Ascending aorta (tissue), 2 donors: Measurements from ENCODE around the gene IFNA2. TPM values are rescaled to one million over a fixed set of nuclear protein-coding genes. Genes with fewer than 3 reads are reported as not detected.
"Not testable (repeated sequence)": the region's sequence is repeated elsewhere in the genome, so short reads cannot be mapped to it uniquely, and the experiment has no call there.

Experiments used
- DNase-seq, 2 donors: peaks; one replicate each; pipeline ENCODE4 v3.0.0-alpha.2; 2019; ENCODE audit warnings: low spot score in 2 of 2
- H3K27ac ChIP-seq, 2 donors: fragments of 200-600 bp; sonication (generic); one replicate each; pipeline ENCODE4 v1.5.1; 2016 to 2017; ENCODE audit warnings: mild to moderate bottlenecking in 1 of 2
- H3K27me3 ChIP-seq: fragments of 200-600 bp; sonication (generic); one replicate; pipeline ENCODE4 v1.5.1; 2017
- H3K36me3 ChIP-seq, 2 donors: fragments of 200-600 bp; sonication (generic); one replicate each; pipeline ENCODE4 v1.5.1; 2016
- H3K4me1 ChIP-seq, 2 donors: fragments of 200-600 bp; sonication (generic); one replicate each; pipeline ENCODE4 v1.5.1; 2016 to 2017; ENCODE audit warnings: mild to moderate bottlenecking in 1 of 2
- H3K4me3 ChIP-seq, 2 donors: fragments of 200-600 bp; sonication (generic); one replicate each; pipeline ENCODE4 v1.5.1; 2016 to 2017; ENCODE audit warnings: mild to moderate bottlenecking in 1 of 2
- H3K9me3 ChIP-seq, 2 donors: fragments of 200-600 bp; sonication (generic); one replicate each; pipeline ENCODE4 v1.5.1; 2016
- intact Hi-C: fragments of 100-400 bp; cut with DNase I; formaldehyde crosslinking; loops from one replicate; pipeline ENCODE4 v1.15.1; 2023
- total RNA-seq: library from RNA; depleted of rRNA; stranded (reverse); fragments of >200 nt; gene quantifications from one replicate; pipeline ENCODE4 v1.1.0, GENCODE V29; 2016
- TF ChIP-seq, protein P1 (sequence below), 3 experiments: fragments of 200-600 bp in 2 of 3; fragments of 450-650 bp in 1 of 3; sonication (generic) in 2 of 3; IDR thresholded peaks; one replicate each; pipeline ENCODE4 v1.5.1; 2016 to 2019; ENCODE audit warnings: antibody characterized with exemption in 3 of 3, mild to moderate bottlenecking in 1 of 3, moderate library complexity in 1 of 3

The IFNA2 gene
- total RNA-seq, 1 donor from 2014 or later, result not detected

DNA sequence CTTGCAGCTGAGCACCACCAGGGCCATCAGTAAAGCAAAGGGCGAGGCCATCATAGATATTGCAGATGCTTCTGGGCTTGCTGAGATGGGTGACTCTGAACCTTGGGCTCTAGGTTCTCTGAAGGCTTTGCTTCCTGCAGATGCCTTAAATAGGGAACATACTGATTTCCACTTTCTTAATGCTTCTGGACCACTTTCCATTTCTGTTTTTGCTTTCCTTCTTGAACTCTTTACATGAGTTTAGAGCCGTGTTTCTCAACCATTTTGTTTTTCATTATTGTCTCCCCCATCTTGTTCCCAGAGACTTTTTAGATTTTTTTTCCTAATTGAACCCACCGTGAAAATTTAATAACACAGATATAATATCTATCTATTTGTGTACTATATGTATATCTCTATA lies 17.2 kb downstream of the IFNA2 start, which contains the start of gene IFNA13:
IFNA13 (minus strand) TSS at position 101 of the 400 bp plus-strand sequence; CDS start at position 54, 47 bp downstream.
- H3K9me3 ChIP-seq, result no peaks in the 10 kb centered on the region
- no peaks in the 10 kb centered on the region for H3K4me1 ChIP-seq
- no peaks in the 10 kb centered on the region for H3K36me3 ChIP-seq
- H3K27ac ChIP-seq, result no peak within 1 kb of the TSS
- DNase-seq, result no peak
- TF ChIP-seq, protein P1, sequence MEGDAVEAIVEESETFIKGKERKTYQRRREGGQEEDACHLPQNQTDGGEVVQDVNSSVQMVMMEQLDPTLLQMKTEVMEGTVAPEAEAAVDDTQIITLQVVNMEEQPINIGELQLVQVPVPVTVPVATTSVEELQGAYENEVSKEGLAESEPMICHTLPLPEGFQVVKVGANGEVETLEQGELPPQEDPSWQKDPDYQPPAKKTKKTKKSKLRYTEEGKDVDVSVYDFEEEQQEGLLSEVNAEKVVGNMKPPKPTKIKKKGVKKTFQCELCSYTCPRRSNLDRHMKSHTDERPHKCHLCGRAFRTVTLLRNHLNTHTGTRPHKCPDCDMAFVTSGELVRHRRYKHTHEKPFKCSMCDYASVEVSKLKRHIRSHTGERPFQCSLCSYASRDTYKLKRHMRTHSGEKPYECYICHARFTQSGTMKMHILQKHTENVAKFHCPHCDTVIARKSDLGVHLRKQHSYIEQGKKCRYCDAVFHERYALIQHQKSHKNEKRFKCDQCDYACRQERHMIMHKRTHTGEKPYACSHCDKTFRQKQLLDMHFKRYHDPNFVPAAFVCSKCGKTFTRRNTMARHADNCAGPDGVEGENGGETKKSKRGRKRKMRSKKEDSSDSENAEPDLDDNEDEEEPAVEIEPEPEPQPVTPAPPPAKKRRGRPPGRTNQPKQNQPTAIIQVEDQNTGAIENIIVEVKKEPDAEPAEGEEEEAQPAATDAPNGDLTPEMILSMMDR (IDR thresholded peaks at IDR 0.05), result no peak
- intact Hi-C loops, result no loop called here
- no peak within 1 kb of the TSS for H3K4me3 ChIP-seq
- no peaks in the 10 kb centered on the region for H3K27me3 ChIP-seq

DNA sequence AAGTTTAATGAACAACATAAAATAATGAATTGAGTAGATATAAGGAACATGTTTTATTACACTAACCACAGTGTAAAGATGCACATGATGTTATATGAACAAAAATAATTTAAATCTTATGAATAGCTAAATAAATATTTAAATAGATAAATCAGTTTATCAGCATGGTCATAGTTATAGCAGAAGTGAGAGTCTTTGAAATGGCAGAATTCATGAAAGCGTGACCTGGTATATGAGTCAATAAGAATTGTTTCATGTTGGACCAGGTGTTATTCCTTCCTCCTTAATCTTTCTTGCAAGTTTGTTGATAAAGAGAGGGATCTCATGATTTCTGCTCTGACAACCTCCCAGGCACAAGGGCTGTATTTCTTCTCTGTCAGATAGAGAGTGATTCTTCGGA lies 18.0 kb downstream of the IFNA2 start:
- H3K27me3 ChIP-seq, intact Hi-C loops, H3K4me1 ChIP-seq, H3K9me3 ChIP-seq, H3K27ac ChIP-seq, H3K4me3 ChIP-seq, DNase-seq, H3K36me3 ChIP-seq: not testable (repeated sequence)

DNA sequence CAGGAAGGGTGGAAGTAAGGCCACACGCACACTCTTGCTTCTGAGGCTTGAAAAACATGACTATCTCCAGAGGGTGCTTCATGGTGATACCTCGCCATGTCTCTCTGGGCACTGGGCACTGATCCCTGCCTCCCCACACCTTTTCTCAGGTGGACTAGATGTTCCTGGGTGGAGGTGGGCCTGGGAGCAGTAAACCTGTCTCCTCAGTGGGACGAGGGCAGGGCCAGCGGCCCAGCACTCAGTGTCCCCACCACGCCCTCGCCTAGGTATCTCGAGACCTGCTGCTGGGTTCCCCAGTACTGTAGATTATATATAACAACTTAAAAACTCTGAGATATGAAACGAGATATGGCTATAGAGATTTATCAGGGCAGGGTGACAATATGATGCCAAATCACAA lies 22.9 kb downstream of the IFNA2 start:
- no peak overlapping the region for H3K4me3 ChIP-seq
- no peaks in the 10 kb centered on the region for H3K4me1 ChIP-seq
- intact Hi-C loops, result no loop called here
- TF ChIP-seq, protein P1 (IDR thresholded peaks at IDR 0.05), result no peak
- no peaks in the 10 kb centered on the region for H3K36me3 ChIP-seq
- H3K27ac ChIP-seq, result no peak overlapping the region
- H3K9me3 ChIP-seq, result no peaks in the 10 kb centered on the region
- H3K27me3 ChIP-seq, result no peaks in the 10 kb centered on the region
- no peak for DNase-seq

DNA sequence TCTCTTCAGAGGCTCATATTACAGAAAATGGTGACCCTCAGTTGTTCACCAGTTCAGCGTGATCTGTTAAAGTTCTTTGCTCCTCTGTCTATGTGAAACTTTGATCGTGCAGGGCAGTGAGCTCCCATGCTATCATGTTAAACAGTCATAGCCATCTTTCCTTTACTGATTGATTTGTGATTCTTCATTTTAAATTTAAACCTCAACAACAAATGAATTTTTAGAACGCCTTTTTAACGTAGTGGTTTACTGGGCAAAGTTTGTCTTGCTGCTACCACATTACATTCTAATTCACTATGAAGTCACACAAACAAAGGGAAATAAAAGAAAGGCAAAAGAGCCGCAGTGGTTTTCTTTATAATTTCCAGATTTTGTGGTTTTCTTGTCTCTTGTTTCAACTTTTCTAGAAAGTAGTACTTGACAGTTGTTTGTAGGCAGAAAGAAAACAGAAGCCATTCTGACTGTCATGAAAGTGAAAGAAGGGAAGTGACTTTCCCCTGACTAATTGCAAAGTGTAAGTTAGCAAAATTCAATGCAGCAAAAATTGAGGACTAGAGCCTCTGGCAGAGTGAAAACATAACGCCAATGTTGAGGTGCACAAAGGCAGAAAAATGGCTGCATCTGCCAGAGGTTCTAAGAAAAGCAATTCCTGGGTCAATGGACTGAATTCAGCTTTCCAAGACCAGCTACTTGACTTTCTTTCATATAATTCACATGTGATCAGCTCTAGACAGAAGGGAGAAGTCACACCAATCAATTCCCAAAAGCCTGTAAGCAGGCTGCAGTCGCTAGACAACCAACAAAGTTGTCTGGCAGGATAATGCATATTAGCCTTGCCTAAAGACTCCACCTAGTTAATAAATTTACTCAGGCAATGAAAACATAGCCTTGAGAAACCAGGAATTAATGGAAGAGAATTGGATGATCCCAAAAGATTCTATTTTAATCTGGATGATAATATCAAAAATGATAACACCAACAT lies 27.4 kb downstream of the IFNA2 start:
- no peaks in the 10 kb centered on the region for H3K4me1 ChIP-seq
- H3K36me3 ChIP-seq, result no peaks in the 10 kb centered on the region
- TF ChIP-seq, protein P1 (IDR thresholded peaks at IDR 0.05), result no peak
- H3K27me3 ChIP-seq, result no peaks in the 10 kb centered on the region
- no peak for DNase-seq
- no peaks in the 10 kb centered on the region for H3K9me3 ChIP-seq
- intact Hi-C loops, result no loop called here
- no peak overlapping the region for H3K4me3 ChIP-seq
- no peak overlapping the region for H3K27ac ChIP-seq

DNA sequence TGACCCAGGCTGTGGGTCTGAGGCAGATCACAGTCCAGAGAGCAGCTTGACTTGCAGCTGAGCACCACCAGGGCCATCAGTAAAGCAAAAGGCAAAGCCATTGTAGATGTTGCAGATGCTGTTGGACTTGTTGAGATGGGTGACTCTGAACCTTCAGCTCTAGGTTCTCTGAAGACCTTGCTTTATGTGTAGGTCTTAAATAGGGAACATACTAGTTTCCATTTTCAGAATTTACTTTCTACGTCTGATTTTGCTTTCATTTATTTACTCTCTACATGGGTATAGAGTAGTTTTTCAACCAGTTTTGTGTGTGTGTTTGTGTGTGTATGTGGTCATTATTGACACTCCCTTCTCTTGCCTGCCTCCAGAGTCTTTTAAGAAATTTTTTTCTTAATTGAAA lies 34.4 kb downstream of the IFNA2 start, which contains the start of gene IFNA6:
IFNA6 (minus strand) TSS at position 101 of the 400 bp plus-strand sequence; CDS start at position 101, 0 bp downstream.
- H3K4me1 ChIP-seq, result no peaks in the 10 kb centered on the region
- no peaks in the 10 kb centered on the region for H3K36me3 ChIP-seq
- TF ChIP-seq, protein P1 (IDR thresholded peaks at IDR 0.05), result no peak
- DNase-seq, result no peak
- no peaks in the 10 kb centered on the region for H3K9me3 ChIP-seq
- H3K4me3 ChIP-seq, result no peak within 1 kb of the TSS
- intact Hi-C loops, result no loop called here
- no peaks in the 10 kb centered on the region for H3K27me3 ChIP-seq
- H3K27ac ChIP-seq, result no peak within 1 kb of the TSS

DNA sequence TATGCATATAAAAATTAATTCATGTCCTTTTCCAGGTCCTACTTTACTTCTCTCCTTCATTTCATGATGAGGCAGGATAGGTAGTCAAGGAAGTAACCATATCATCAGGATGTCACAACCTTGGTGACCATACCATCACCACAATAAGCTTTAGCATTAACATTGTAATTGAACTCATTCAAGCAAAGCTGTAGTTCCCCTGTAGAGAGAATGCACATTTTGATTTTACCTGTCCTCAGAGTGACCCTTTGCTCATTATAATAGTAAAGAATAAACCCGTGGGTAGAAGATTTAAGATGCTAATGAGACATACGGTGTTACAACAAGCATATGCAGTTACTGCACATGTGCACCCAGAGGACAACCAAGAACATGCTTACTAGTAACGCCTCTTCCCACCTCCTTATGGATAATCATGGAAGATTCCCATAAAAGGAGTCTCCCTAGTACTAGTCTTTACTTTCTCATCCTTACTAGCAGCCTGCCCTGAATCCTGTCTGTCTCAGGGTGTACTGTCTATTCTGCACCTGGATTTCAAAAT lies 36.7 kb downstream of the IFNA2 start:
- Histone ChIP-seq H3K36me3 (no peaks in the 10 kb centered on the region), H3K4me3 (no peak overlapping the region), H3K27ac (no peak overlapping the region), H3K27me3 (no peaks in the 10 kb centered on the region), H3K9me3 (no peaks in the 10 kb centered on the region), H3K4me1 (no peaks in the 10 kb centered on the region)
- intact Hi-C loops, result no loop called here
- DNase-seq, result no peak
- TF ChIP-seq, protein P1 (IDR thresholded peaks at IDR 0.05), result no peak
